Nephron progenitor cell (in vitro differentiated cells): Measurements from ENCODE around the gene CACNA1C.

Experiments used
- DNase-seq: peaks from one replicate; pipeline ENCODE4 v3.0.0; 2021
- H3K27ac Mint-ChIP-seq: 2 replicates; pipeline ENCODE4 v1.8.0; 2021; ENCODE audit warnings: mild to moderate bottlenecking, moderate library complexity, mixed read lengths
- H3K27me3 Mint-ChIP-seq: 2 replicates; pipeline ENCODE4 v1.8.0; 2021; ENCODE audit warnings: mild to moderate bottlenecking, low read depth, mixed read lengths; ENCODE audit not compliant: poor library complexity
- H3K36me3 Mint-ChIP-seq: 2 replicates; pipeline ENCODE4 v1.8.0; 2021; ENCODE audit warnings: low read depth, mixed read lengths
- H3K4me1 Mint-ChIP-seq: 2 replicates; pipeline ENCODE4 v1.8.0; 2021; ENCODE audit warnings: mixed read lengths
- H3K4me3 Mint-ChIP-seq: 2 replicates; pipeline ENCODE4 v1.8.0; 2021; ENCODE audit warnings: mild to moderate bottlenecking, moderate library complexity, mixed read lengths
- H3K9me3 Mint-ChIP-seq: 2 replicates; pipeline ENCODE4 v1.8.0; 2021; ENCODE audit warnings: mild to moderate bottlenecking, moderate library complexity, mixed read lengths
- CTCF ChIP-seq: fragments of 200-600 bp; sonication (generic); IDR thresholded peaks from 2 replicates; pipeline ENCODE4 v1.5.0; 2021; ENCODE audit warnings: antibody characterized with exemption

CACNA1C gene

GRCh38 chr12:2051700-2052621 is 826 bp upstream of the CACNA1C start:
- peak overlapping the region; percentile 83 for H3K4me3 Mint-ChIP-seq
- peaks cover 78% of the 10 kb centered on the region for H3K27me3 Mint-ChIP-seq
- no peaks in the 10 kb centered on the region for H3K36me3 Mint-ChIP-seq
- peaks cover 34% of the 10 kb centered on the region for H3K4me1 Mint-ChIP-seq
- DNase-seq, result peak; percentile 59
- TF ChIP-seq CTCF, result no peak
- H3K27ac Mint-ChIP-seq, result no peak overlapping the region
- H3K9me3 Mint-ChIP-seq, result no peaks in the 10 kb centered on the region

- peak; percentile 66 for DNase-seq
- Mint-ChIP-seq H3K27ac (no peak overlapping the region), H3K4me1 (peaks cover 49% of the 10 kb centered on the region), H3K27me3 (peaks cover 88% of the 10 kb centered on the region), H3K36me3 (no peaks in the 10 kb centered on the region), H3K9me3 (no peaks in the 10 kb centered on the region), H3K4me3 (no peak overlapping the region)
- no peak for TF ChIP-seq CTCF
Observed at GRCh38 chr12:2053691-2054090, 904 bp downstream of the CACNA1C start.

- TF ChIP-seq CTCF, result no peak
- H3K4me3 Mint-ChIP-seq, result peak overlapping the region; percentile 79
- peaks cover 55% of the 10 kb centered on the region for H3K4me1 Mint-ChIP-seq
- H3K27me3 Mint-ChIP-seq, result peaks cover 85% of the 10 kb centered on the region
- H3K27ac Mint-ChIP-seq, result no peak overlapping the region
- DNase-seq, result peak; percentile 25
- no peaks in the 10 kb centered on the region for H3K36me3 Mint-ChIP-seq
- H3K9me3 Mint-ChIP-seq, result no peaks in the 10 kb centered on the region
Observed at GRCh38 chr12:2054091-2055018, 1.6 kb downstream of the CACNA1C start.

DNA sequence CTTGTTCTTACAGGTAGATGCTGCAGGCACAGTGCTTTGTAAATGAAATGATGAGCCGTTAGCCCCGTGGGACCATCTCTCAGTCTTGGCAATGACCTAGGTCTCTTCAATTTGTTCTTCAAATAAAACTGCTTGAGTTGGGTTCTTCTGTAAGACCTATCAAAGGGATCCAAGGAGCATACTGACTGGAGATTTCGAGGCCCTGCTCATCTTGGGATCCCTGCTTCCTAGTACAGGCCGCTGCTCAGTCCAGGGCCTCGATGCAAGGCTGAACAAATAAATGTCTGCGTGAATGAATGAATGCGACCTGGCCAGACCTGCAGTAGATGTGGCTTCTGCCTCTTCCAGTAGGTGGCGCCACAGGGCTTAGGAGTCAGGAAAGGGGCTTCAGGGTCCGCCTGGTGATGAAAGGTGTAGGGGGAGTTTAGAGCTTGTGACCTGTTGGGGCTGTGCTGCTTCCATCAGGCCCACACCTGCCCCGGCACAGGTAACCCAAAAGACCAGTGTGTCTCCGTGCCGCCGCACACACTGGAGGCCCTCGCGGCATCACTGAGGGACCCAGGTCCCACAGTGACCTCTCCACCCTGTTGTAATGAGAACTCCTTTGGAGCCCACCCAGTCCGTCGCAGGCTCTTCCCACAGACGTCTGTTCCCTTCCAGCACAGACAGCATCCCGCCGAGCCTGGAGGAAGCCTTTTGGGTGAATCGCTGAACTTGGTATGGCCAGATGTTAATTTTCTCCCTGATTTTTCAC is 4.4 kb downstream of the CACNA1C start:
- Mint-ChIP-seq H3K4me1 (peaks cover 51% of the 10 kb centered on the region), H3K27ac (no peak overlapping the region), H3K27me3 (peaks cover 63% of the 10 kb centered on the region), H3K4me3 (no peak overlapping the region), H3K36me3 (no peaks in the 10 kb centered on the region), H3K9me3 (no peaks in the 10 kb centered on the region)
- DNase-seq, result peak; percentile 88
- TF ChIP-seq CTCF, result peak; percentile 84

DNA sequence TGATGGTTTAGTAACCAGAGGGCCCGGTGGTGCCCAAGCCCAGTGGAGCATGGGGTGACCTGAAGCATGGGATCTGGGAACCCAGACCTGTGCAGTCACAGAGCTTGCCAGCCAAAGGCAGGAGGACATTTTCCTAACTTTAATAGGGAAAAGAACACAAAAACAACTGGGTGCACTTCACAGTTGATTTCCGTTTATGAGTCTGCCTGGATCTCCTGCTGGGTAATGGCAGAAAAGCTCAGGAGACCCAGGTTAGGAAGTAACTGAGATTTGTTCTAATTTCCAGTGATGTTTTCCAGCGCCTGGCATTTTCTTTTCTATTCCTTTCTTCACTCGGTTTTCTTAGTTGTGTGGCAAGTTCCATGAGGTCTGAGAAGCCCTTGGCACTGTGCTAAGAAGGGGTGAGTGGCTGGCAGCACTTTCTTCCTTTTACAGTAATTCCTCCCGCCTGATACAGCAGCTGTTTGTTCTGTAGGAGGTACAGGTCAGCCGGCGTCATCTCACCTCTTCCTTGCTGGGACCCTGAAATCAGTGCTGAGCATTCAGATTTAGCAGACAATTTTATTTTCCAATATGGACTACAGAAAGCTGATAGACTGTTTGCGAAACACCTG is 5.1 kb downstream of the CACNA1C start:
- DNase-seq, result no peak
- Mint-ChIP-seq H3K4me1 (peaks cover 50% of the 10 kb centered on the region), H3K36me3 (no peaks in the 10 kb centered on the region), H3K27me3 (peaks cover 64% of the 10 kb centered on the region), H3K9me3 (no peaks in the 10 kb centered on the region), H3K27ac (no peak overlapping the region), H3K4me3 (no peak overlapping the region)
- TF ChIP-seq CTCF, result no peak
